GM19455 (cell line): ENCODE results near the gene TEDC1.

Experiments used
- ATAC-seq: cut with Tn5 transposase; IDR thresholded peaks from one replicate; pipeline ENCODE4 v1.9.1; 2021; ENCODE audit not compliant: unreplicated experiment

TEDC1 gene

GRCh38 chr14:105456736-105457617 lies 34.1 kb upstream of the TEDC1 start:
- no peak for ATAC-seq

DNA sequence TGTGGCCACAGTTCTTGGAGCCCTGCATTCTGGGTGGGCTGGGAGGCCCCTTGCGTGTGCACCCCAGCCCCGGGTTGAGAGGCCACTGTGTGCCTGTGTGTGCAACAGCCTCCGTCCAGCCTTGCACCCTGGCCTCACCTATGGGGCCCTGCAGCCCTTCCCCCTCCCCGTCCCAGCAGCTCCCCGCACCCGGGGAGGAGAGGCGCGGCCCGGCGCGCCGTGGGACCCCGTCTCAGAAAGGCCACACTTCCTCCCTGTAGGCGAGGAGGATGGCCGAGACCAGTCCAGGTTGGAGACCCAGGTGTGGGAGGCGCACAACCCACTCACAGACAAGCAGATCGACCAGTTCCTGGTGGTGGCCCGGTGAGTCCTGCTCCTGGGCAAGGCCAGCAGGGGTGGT lies 33.0 kb upstream of the TEDC1 start:
- no peak for ATAC-seq

DNA sequence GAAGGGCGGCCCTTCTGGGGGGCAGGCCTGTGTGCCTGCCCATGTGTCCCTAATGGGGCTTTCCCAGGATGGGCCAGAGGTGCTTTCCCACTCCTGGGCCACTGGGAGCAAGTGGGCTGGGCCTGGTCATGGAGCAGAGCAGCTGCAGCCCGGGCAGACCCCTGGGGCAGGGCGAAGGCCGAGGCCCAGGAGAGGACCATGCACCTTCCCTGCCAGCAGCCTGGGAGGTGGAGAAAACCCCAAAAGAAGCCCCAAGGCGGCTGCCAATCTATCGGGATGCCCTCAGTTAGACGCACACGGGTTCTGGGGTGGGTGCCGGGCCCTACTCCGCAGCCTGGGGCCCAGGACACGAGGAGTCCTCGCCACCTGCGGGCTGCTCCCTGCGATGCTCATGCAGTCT lies 32.5 kb upstream of the TEDC1 start:
- no peak for ATAC-seq

GRCh38 chr14:105460116-105460515 lies 30.9 kb upstream of the TEDC1 start:
- no peak for ATAC-seq

DNA sequence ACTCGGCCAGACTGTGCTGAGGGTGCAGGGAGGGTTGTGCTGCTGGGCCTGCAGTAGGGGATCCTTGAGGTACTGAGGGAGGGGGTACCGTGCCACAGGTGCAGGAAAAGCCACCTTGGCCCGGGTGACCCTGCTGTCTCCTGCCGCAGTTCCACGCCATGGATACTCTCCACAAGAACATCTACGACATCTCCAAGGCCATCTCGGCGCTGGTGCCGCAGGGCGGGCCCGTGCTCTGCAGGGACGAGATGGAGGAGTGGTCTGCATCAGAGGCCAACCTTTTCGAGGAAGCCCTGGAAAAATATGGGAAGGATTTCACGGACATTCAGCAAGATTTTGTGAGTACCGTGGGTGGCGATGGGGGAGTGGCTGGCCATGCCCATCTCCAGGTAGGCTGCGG lies 30.4 kb upstream of the TEDC1 start:
- no peak for ATAC-seq

DNA sequence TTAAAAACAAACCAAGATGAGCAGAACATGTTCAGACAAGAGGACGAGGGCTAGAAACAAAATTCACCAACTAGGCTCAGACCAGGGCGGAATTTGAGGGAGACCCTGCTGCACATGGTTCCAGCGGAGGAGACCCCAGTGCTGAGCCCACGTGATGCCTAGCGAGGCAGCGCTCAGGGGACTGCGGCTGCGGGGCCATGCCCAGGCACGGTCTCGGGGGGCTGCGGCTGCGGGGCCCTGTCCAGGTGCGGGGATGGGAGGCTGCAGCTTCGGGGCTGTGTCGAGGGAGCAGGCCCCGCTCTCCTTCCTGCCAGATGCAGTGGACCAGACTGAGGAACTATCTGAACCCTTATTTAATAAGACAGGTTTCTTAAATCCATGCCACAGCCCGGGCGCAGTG lies 29.1 kb upstream of the TEDC1 start:
- no peak for ATAC-seq

DNA sequence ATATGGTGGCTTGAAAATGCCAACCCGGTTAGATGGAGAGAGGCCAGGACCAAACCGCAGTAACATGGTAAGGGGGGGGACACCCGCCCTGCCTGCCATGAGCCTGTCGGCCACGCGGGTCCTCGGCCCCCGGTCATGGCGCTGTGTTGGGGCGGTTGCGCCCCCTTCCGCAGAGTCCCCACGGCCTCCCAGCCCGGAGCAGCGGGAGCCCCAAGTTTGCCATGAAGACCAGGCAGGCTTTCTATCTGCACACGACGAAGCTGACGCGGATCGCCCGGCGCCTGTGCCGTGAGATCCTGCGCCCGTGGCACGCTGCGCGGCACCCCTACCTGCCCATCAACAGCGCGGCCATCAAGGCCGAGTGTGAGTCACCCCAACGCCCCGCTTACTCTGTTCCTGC lies 26.5 kb upstream of the TEDC1 start:
- ATAC-seq, result no peak

DNA sequence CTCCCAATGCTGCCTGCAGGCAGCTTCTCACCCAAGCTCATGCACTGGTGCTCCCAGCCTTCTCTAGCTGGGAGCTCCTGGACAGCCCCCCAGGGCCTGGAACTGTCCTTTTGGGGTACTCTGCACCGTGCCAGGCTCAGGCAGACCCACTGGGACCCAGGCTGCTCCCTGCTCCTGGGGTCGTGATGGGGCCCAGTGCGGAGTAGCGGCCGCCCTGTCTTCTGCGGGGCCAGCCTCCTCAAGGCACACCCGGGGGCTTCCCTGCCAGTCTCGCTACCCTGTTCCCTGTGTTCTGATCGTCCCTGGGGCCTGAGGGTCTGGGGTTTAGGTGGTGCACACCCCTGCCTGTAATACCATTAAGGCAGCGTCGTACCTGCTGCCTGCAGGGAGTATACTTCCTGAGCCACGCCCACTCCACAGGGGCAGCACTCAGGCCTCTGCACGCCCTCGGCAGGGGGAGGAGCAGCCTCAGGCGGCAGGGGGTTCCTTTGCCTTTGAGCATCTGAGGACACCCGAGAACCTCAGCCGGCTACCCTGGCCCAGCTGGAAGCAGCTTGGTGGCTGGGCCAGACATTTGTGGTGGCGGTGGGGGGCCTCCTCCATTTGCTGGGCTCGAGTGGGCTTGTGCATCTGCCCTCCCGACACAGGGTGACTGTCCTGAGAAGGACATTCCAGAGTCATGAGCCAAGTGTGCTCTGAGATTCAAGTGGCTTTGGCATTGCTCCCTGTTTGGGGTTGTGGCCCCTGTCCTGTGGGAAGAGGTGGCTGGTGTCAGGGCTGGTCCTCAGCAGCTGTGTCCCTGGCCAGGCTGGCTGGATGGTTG lies 25.6 kb upstream of the TEDC1 start:
- ATAC-seq, result no peak

DNA sequence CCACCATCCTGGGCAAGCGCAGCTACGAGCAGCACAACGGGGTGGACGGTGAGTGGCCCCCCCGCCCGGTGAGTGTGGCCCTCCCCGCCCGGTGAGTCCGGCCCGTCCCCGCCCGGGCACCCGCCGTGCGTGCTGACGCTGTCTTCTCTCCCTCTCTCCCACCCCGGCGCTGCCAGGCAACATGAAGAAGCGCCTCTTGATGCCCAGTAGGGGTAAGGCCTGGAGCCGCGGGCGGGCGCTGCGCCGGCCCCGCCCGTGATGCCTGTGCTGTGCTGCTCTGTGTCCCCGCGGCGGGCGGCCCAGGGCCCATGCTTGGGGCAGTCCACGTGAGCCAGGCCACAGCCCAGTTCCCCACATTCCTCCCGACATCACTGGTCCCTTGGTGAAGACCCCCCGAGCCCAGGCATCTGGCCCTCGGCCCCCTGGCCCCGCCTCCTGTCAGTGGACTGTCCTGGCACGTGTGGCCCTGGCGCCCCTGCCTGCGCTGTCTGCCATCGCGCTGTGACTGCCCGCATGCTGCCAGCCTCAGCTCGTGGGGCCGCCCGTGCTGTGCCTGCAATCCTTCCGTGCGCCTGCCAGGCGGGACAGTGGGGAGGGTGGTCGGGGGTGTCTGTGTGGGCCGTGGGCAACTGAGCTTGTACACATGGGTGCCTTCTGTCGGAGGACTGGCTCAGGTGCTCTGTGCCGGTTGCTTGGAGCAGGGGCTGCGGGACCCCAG lies 24.4 kb upstream of the TEDC1 start:
- ATAC-seq, result no peak

GRCh38 chr14:105467249-105467941 lies 23.7 kb upstream of the TEDC1 start:
- ATAC-seq, result no peak

DNA sequence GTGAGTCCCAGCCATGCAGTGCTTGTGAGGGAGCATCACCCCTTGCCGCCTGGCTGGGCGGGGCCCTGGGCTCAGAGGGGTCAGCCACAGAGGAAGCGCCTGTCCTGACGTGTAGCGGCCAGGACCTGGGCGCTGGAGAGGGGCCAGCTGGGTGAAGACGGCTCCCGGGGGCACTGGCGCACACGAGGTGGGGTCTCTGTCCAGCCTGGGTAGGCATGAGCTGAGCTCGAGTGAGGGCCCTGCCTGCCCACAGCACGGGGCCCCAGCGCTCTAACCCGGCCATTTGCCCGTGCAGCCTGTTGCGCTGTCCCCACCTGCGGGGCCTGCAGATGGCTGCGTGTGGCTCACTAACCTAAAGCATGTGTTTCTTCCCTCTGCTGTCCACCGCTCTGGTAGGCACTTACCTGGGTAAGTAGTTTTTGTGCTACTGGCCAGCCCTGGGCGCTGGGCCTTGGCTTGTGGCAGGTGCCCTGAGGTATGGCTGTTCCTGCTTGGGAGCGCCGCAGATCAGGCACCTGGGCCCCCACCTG lies 23.0 kb upstream of the TEDC1 start:
- ATAC-seq, result no peak

DNA sequence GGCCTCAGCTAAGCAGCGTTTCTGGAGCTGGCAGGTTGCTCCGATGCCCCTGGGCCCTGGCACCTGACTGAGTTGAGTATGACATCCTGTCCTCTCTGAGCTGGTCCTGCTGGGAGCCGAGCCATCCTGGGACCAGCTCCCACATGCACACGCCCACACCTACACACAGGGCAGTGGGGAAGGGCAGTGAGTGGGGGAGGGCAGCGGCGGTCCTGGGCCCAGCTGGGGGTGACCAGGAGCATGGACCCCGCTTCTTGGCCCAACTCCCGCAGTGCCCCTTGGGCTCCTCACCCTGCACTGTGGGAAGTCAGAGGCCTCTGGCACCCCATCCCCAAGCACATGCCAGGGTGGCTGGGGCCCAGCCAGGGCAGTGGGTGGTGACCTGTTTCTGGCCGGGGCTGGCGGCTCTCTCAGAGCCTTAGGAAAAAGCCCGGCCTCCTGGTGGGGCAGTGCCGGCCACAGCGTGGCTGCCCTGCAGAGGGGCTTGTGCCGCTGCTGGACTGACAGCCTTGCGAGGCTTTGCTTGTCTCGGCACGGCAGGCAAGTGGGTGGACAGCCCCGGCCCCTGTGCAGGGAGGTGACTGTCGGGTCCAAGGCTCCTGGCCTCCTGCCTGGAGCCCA lies 22.3 kb upstream of the TEDC1 start:
- ATAC-seq, result no peak

DNA sequence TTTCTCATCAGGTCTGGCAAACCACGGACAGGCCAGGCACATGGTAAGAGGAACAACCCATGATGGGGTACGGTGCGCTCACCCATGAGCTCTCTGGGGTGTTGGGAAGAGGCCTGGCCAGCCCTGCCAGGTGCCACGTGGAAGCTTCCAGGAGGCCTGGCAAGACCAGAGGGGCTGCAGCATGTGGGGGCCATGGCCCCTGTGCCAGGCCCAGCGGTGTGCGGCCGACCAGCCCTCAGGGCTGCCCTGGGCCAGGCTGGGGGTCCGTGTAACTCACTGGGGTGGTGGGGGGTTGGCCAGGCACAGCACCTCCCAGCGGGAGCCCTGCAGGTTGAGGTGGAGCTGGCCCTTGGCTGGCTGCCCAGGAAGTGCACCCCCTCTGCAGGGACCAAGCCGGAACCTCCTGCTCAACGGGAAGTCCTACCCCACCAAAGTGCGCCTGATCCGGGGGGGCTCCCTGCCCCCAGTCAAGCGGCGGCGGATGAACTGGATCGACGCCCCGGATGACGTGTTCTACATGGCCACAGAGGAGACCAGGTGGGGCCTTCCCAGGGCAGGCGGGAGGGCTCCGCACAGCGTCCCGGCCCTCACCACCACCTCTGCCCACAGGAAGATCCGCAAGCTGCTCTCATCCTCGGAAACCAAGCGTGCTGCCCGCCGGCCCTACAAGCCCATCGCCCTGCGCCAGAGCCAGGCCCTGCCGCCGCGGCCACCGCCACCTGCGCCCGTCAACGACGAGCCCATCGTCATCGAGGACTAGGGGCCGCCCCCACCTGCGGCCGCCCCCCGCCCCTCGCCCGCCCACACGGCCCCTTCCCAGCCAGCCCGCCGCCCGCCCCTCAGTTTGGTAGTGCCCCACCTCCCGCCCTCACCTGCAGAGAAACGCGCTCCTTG lies 21.3 kb upstream of the TEDC1 start:
- ATAC-seq, result no peak

- ATAC-seq, result no peak
Observed at GRCh38 chr14:105470350-105471296, 20.4 kb upstream of the TEDC1 start.

DNA sequence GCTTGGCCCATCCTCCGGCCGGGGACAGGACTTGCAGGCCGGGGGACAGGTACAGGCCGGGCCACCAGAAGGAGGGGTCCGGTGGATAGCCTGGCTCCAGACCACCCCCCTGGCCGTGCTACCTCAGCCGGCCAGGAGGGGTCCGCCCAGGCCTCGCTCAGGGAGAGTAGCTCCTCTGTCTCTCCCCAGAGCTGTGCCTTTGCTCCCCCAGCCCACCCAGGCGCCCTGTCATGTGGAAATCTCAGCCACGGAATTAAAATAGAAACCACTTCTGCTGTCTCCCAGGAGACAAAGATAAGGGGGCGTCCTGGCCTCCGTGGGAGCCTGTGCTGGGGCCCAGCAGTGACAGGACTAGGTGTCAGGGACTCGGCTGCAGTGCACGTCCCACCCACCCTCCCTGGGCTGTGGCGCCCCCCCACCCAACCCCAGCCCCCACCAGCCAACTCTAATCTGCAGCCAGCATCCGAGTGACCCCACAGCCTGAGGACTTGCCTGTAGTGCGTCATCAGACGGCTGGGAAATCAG lies 19.7 kb upstream of the TEDC1 start:
- no peak for ATAC-seq

- ATAC-seq, result no peak
Observed at GRCh38 chr14:105471823-105472485, 19.1 kb upstream of the TEDC1 start.

DNA sequence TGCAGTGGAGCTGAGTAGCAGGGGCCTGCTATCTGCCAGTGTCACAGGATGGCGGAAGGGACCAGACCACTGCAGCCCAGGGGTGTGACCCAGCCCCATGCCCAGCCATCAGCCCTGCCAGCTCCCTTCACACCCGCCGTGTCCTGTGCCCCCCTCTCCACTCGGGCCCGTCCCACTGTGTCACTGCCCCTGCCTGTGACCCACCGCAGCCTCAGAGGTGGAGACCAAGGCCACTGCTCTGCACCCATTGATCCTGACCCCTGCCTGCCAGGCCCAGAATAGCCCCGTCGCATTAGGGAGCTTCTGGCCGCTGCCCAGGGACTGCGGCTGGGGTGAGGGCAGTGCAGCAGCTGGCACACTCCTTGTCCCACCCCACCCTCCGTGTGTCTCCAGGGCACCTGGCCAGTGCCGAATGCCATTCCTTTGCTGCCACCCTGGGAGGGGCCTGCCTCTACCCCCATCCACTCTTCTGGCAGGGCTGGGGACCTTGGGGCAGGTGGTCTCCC lies 18.5 kb upstream of the TEDC1 start:
- no peak for ATAC-seq
